Hepatocyte (in vitro differentiated cells): ENCODE measurements around the gene NUP62. TPM values are rescaled to one million over a fixed set of nuclear protein-coding genes. Genes with fewer than 3 reads are reported as not detected.
A peak's percentile ranks its signal among the peaks of the same experiment; 100 is the strongest.

ENCODE experiments used
- DNase-seq: peaks from one replicate; pipeline ENCODE4 v3.0.0-alpha.2; 2016; ENCODE audit warnings: low spot score
- H2AFZ ChIP-seq: fragments of 200-600 bp; sonication (generic); 2 replicates; pipeline ENCODE4 v1.6.0; 2016; ENCODE audit warnings: antibody characterized with exemption, mild to moderate bottlenecking
- H3K27ac ChIP-seq: fragments of 200-600 bp; sonication (generic); 2 replicates; pipeline ENCODE4 v1.5.1; 2016; ENCODE audit warnings: mild to moderate bottlenecking
- H3K27me3 ChIP-seq: fragments of 200-600 bp; sonication (generic); 2 replicates; pipeline ENCODE4 v1.6.1; 2016
- H3K36me3 ChIP-seq: fragments of 200-600 bp; sonication (generic); replicated peaks from 2 replicates; pipeline ENCODE4 v1.5.1; 2016; ENCODE audit warnings: low read depth; ENCODE audit not compliant: insufficient read depth
- H3K4me1 ChIP-seq: fragments of 200-600 bp; sonication (generic); 2 replicates; pipeline ENCODE4 v1.5.1; 2016; ENCODE audit warnings: mild to moderate bottlenecking, moderate library complexity; ENCODE audit not compliant: insufficient read depth
- H3K4me2 ChIP-seq: fragments of 200-600 bp; sonication (generic); 2 replicates; pipeline ENCODE4 v1.6.0; 2016
- H3K4me3 ChIP-seq: fragments of 200-600 bp; sonication (generic); 2 replicates; pipeline ENCODE4 v1.5.1; 2016; ENCODE audit warnings: mild to moderate bottlenecking
- H3K79me2 ChIP-seq: fragments of 200-600 bp; sonication (generic); 2 replicates; pipeline ENCODE4 v1.6.0; 2017; ENCODE audit warnings: mild to moderate bottlenecking
- H3K9me2 ChIP-seq: fragments of 200-600 bp; sonication (generic); replicated peaks from 2 replicates; pipeline ENCODE4 v1.6.0; 2017; ENCODE audit warnings: mild to moderate bottlenecking; ENCODE audit not compliant: insufficient read depth
- H3K9me3 ChIP-seq: fragments of 200-600 bp; sonication (generic); 2 replicates; pipeline ENCODE4 v1.5.1; 2016; ENCODE audit warnings: low read depth, mild to moderate bottlenecking
- H4K20me1 ChIP-seq: fragments of 200-600 bp; sonication (generic); 2 replicates; pipeline ENCODE4 v1.6.0; 2016; ENCODE audit warnings: mild to moderate bottlenecking; ENCODE audit not compliant: insufficient read depth, poor library complexity, severe bottlenecking
- CTCF ChIP-seq: fragments of 200-600 bp; sonication (generic); IDR thresholded peaks from 2 replicates; pipeline ENCODE4 v1.5.1; 2016; ENCODE audit warnings: antibody characterized with exemption, mild to moderate bottlenecking; ENCODE audit not compliant: poor library complexity
- EZH2 ChIP-seq: fragments of 200-600 bp; sonication (generic); IDR thresholded peaks from 2 replicates; pipeline ENCODE4 v1.6.1; 2016; ENCODE audit warnings: antibody characterized with exemption, mild to moderate bottlenecking, borderline replicate concordance
- EZH2phosphoT487 ChIP-seq: fragments of 200-600 bp; sonication (generic); IDR thresholded peaks from one replicate; pipeline ENCODE4 v1.6.1; 2018; ENCODE audit warnings: antibody characterized with exemption, mild to moderate bottlenecking, low read depth, moderate library complexity; ENCODE audit not compliant: unreplicated experiment, severe bottlenecking
- WGBS: methylation state at CpG from one replicate; pipeline ENCODE4 v1.1.6; 2016; ENCODE audit warnings: low lambda C conversion rate; ENCODE audit errors: missing lambda C conversion rate; 5-methylcytosine and 5-hydroxymethylcytosine counted together
- polyA plus RNA-seq: library from polyadenylated mRNA; unstranded; fragments of >200 nt; fragmentation: Nextera tagmentation; extraction: Ambion mirVana; gene quantifications from 2 replicates; pipeline ENCODE4 v1.2.1, GENCODE V29; 2016
- total RNA-seq: library from RNA; depleted of rRNA; stranded (reverse); fragments of >200 nt; gene quantifications from 2 replicates; pipeline ENCODE4 v1.2.3, GENCODE V29; 2014

The NUP62 gene
- total and polyA plus RNA-seq, 2 experiments from 2014 or later = 33.5 to 33.8 TPM

DNA sequence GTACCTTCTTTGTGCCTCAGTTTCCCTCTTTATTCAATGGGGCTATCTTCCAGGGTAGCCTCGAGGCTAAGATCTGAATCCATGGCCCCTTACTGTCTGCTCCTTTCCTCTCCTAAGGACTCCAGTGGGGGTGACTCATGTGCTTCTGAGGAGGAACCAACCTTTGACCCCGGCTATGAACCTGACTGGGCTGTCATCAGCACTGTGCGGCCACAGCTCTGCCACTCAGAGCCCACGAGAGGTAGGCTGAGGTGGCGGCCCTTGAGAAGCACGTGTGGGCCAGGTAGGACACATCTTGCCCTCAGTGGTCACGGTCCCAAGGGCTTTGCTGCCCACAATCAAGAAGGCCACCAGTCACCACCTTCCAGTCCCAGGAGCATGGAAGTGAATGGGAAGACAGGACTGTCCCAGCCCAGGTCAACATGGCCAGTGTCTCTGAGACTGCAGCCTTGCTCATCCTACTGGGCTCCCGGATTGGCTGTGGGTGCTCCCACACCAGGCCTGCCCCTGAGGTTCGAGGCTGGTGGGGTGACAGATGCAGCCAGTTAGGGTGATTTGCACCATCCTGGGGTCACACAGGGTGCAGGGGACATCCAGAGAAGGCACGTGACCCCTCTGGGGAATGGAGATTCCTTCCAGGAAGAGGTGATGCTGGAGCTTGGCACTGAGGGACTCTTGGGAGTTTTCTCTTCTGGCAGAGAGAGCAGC lies 49.0 kb downstream of the NUP62 start:
- H3K4me1 ChIP-seq = peaks cover 10% of the 10 kb centered on the region
- no peak overlapping the region for H3K4me2 ChIP-seq
- no peak overlapping the region for H2AFZ ChIP-seq
- peaks cover 25% of the 10 kb centered on the region for H3K79me2 ChIP-seq
- H3K27me3 ChIP-seq = no peaks in the 10 kb centered on the region
- H3K9me2 ChIP-seq = no peaks in the 10 kb centered on the region
- H3K9me3 ChIP-seq = no peaks in the 10 kb centered on the region
- H4K20me1 ChIP-seq = no peaks in the 10 kb centered on the region
- 94% methylated on average over 10 of the region's 10 CpGs for WGBS
- H3K36me3 ChIP-seq = peaks cover 8% of the 10 kb centered on the region
- H3K27ac ChIP-seq = no peak overlapping the region
- H3K4me3 ChIP-seq = no peak overlapping the region
- TF ChIP-seq EZH2phosphoT487 (no peak), EZH2 (no peak), CTCF (no peak)
- no peak for DNase-seq

DNA sequence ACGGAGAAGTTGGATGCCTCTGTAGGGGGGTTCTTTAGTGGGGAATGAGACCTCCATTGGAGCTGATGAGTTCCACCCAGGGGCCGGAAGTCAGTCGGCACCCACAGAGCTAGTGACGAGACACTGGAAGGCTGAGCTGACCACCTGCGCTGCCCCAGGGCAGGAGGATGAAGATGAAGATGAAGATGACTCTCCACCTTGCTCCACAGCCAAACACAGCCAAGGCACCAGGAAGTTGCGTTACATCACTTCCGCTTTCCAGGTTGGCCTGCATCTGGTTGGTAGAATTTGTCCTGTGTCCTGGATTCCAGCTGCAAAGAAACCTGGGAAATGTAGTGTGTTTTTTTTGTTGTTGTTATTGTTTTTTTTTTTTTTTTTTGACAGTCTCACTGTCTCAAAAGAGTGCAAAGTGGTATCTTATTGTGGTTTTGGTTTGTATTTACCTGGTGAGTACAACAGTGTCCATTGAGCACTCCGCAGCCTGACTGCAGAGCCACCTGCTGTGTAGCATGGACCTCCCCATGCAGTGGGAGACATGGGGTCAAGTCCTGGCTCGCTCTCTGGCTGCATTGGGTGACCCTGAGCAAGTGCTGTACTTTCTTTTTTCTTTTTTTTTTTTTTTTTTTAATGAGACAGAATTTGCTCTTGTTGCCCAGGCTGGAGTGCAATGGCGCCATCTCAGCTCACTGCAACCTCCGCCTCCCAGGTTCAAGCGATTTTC lies 49.9 kb downstream of the NUP62 start:
- Histone ChIP-seq H3K79me2 (peaks cover 34% of the 10 kb centered on the region), H3K27ac (no peak overlapping the region), H2AFZ (no peak overlapping the region), H3K4me1 (peaks cover 10% of the 10 kb centered on the region), H3K9me3 (no peaks in the 10 kb centered on the region), H3K9me2 (no peaks in the 10 kb centered on the region), H3K4me3 (no peak overlapping the region), H3K27me3 (no peaks in the 10 kb centered on the region), H3K4me2 (peak overlapping the region; percentile 79), H3K36me3 (peaks cover 8% of the 10 kb centered on the region), H4K20me1 (no peaks in the 10 kb centered on the region)
- TF ChIP-seq EZH2phosphoT487 (no peak), CTCF (no peak), EZH2 (no peak)
- 97% methylated on average over 12 of the region's 12 CpGs for WGBS
- no peak for DNase-seq

DNA sequence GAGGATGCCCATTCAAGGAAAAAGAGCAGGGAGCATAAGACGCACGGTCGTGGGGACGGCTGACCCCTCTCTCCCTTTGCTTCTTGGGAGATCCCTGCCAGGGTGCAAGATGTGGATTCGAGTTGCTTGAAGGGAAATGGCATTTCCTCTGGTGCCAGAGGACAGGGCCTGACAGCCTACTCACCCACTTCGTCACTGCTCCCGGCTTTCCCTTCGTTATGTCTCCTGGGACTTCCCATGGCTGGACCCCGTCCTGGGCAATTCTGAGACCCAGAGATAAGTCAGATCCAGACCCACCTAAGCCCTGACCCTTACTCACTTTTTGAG lies 50.6 kb downstream of the NUP62 start:
- Histone ChIP-seq H4K20me1 (no peaks in the 10 kb centered on the region), H2AFZ (no peak overlapping the region), H3K4me2 (peak overlapping the region; percentile 79), H3K27me3 (no peaks in the 10 kb centered on the region), H3K9me3 (no peaks in the 10 kb centered on the region), H3K9me2 (no peaks in the 10 kb centered on the region), H3K36me3 (peaks cover 8% of the 10 kb centered on the region), H3K4me3 (peak overlapping the region; percentile 75), H3K79me2 (peaks cover 41% of the 10 kb centered on the region), H3K27ac (peak overlapping the region; percentile 87), H3K4me1 (peaks cover 10% of the 10 kb centered on the region)
- TF ChIP-seq CTCF = no peak
- no peak for TF ChIP-seq EZH2
- TF ChIP-seq EZH2phosphoT487 = no peak
- 85% methylated on average over 9 of the region's 9 CpGs for WGBS
- DNase-seq = no peak
